Measurements from ENCODE around the gene CCDC18.
"Not testable (repeated sequence)": the region's sequence is repeated elsewhere in the genome, so short reads cannot be mapped to it uniquely, and the experiment has no call there.

CCDC18 gene

GRCh38 chr1:93252598-93252997, 72.1 kb downstream of the CCDC18 start:
- TF ChIP-seq CTCF (IDR thresholded peaks at IDR 0.05; ENCODE audit: low read depth, low read length, missing control alignments) = no peak
- H3K4me3 ChIP-seq (ENCODE audit: low read depth, low read length) = no peak overlapping the region
- DNase-seq (ENCODE audit: low read depth) = no peak

GRCh38 chr1:93253516-93253915, 73.0 kb downstream of the CCDC18 start:
- no peak for TF ChIP-seq CTCF (IDR thresholded peaks at IDR 0.05; ENCODE audit: low read depth, low read length, missing control alignments)
- no peak overlapping the region for H3K4me3 ChIP-seq (ENCODE audit: low read depth, low read length)
- no peak for DNase-seq (ENCODE audit: low read depth)

- DNase-seq (ENCODE audit: low read depth) = no peak
- no peak for TF ChIP-seq CTCF (IDR thresholded peaks at IDR 0.05; ENCODE audit: low read depth, low read length, missing control alignments)
- H3K4me3 ChIP-seq (ENCODE audit: low read depth, low read length) = no peak overlapping the region
These were observed 74.9 kb downstream of the CCDC18 start for GRCh38 chr1:93255222-93256079.

GRCh38 chr1:93256433-93256832, 75.9 kb downstream of the CCDC18 start:
- H3K4me3 ChIP-seq (ENCODE audit: low read depth, low read length) = no peak overlapping the region

DNA sequence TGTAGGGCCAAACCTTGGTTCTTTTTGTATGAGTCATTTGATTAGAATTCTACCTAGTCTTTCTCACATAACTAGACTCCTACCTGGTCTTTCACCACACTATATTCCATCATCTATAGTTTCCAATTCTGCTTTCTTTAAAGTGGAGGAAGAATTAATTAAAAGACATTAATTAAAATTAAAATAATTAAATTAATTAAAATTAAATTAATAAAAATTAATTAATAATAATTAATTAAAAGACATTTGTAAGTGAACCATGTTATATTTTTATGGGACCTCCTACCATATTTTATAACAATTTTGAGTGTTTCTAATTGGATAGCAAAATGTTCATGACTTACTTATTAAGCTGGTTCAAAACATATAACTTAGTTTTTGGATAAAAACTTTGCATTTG, 77.4 kb downstream of the CCDC18 start:
- TF ChIP-seq CTCF (IDR thresholded peaks at IDR 0.05; ENCODE audit: low read depth, low read length, missing control alignments) = no peak
- DNase-seq (ENCODE audit: low read depth) = no peak
- H3K4me3 ChIP-seq (ENCODE audit: low read depth, low read length) = no peak overlapping the region

More at GRCh38 chr1:93256433-93256832, 75.9 kb downstream of the CCDC18 start:
- DNase-seq (ENCODE audit: low read depth) = no peak
- no peak for TF ChIP-seq CTCF (IDR thresholded peaks at IDR 0.05; ENCODE audit: low read depth, low read length, missing control alignments)

DNA sequence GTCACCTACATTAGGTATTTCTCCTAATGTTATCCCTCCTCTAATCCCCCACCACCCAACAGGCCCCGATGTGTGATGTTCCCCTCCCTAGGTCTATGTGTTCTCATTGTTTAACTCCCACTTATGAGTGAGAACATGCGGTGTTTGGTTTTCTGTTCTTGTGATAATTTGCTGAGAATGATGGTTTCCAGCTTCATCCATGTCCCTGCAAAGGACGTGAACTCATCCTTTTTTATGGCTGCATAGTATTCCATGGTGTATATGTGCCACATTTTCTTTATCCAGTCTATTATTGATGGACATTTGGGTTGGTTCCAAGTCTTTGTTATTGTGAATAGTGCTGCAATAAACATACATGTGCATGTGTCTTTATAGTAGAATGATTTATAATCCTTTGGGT, 80.2 kb downstream of the CCDC18 start:
- DNase-seq (ENCODE audit: low read depth); H3K4me3 ChIP-seq (ENCODE audit: low read depth, low read length): not testable (repeated sequence)

DNA sequence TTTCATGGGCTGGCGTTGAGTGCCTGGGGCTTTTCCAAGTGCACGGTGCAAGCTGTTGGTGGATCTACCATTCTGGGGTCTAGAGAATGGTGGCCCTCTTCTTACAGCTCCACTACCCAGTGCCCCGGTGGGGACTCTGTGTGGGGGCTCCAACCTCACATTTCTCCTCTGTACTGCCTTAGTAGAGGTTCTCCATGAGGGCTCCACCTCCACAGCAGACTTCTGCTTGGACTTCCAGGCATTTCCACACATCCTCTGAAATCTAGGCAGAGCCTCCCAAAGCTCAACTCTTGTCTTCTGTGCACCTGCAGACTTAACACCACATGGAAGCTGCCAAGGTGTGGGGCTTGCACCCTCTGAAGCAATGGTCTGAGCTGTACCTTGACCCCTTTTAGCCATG, 82.1 kb downstream of the CCDC18 start:
- DNase-seq (ENCODE audit: low read depth) = no peak
- no peak for TF ChIP-seq CTCF (IDR thresholded peaks at IDR 0.05; ENCODE audit: low read depth, low read length, missing control alignments)
- H3K4me3 ChIP-seq (ENCODE audit: low read depth, low read length) = no peak overlapping the region

DNA sequence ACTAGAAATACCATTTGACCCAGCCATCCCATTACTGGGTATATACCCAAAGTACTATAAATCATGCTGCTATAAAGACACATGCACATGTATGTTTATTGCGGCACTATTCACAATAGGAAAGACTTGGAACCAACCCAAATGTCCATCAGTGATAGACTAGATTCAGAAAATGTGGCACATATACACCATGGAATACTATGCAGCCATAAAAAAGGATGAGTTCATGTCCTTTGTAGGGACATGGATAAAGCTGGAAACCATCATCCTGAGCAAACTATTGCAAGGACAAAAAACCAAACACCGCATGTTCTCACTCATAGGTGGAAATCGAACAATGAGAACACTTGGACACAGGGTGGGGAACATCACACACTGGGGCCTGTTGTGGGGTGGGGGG, 88.4 kb downstream of the CCDC18 start:
- not testable (repeated sequence) for DNase-seq (ENCODE audit: low read depth); H3K4me3 ChIP-seq (ENCODE audit: low read depth, low read length)

DNA sequence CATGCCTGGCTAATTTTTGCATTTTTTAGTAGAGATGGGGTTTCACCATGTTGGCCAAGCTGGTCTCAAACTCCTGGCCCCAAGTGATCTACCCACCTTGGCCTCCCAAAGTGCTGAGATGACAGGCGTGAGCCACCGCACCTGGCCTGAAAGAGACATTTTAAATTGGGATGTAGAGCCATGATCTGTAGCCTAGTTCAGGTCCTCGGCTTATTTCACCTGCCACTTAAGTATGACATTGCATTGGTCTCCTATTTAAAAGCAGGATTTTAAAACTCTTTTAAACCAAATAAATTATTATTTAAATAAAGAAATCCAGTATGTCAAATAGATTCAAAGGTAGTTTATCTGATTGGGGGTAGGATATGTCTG, 94.7 kb downstream of the CCDC18 start:
- H3K4me3 ChIP-seq (ENCODE audit: low read depth, low read length); DNase-seq (ENCODE audit: low read depth): not testable (repeated sequence)
